H54 (cell line): Measurements from ENCODE around the gene JPH4.

Experiments
- DNase-seq: peaks from one replicate; pipeline ENCODE4 v3.0.0; 2011; ENCODE audit warnings: low spot score, mixed read lengths; ENCODE audit not compliant: insufficient read length
- FAIRE-seq: peaks from 3 replicates; lab custom pipeline; 2011; peaks lifted over from hg19 to GRCh38; lab: Jason Lieb, UNC
- POLR2A ChIP-seq: IDR thresholded peaks from 2 replicates; pipeline ENCODE4 v1.6.1; 2011; ENCODE audit warnings: low read depth, mild to moderate bottlenecking, low read length

The JPH4 gene

GRCh38 chr14:23568600-23569331 lies 9.8 kb downstream of the JPH4 start:
- no peak for TF ChIP-seq POLR2A
- no peak for FAIRE-seq
- DNase-seq = no peak

GRCh38 chr14:23568021-23568599 lies 10.5 kb downstream of the JPH4 start:
- FAIRE-seq = no peak

GRCh38 chr14:23567186-23568020 lies 11.2 kb downstream of the JPH4 start, which contains the start of gene AP1G2:
TSS of gene AP1G2 (minus strand) at chr14:23567791. CDS start at chr14:23567314, 477 bp downstream.
- FAIRE-seq (peak; percentile 38), DNase-seq (no peak)
- TF ChIP-seq POLR2A = no peak

More at GRCh38 chr14:23568021-23568599, 10.5 kb downstream of the JPH4 start:
- TF ChIP-seq POLR2A = no peak
- no peak for DNase-seq

- TF ChIP-seq POLR2A = no peak
- DNase-seq = no peak
- no peak for FAIRE-seq
Measured at GRCh38 chr14:23566778-23567185, 11.8 kb downstream of the JPH4 start.

GRCh38 chr14:23566112-23566777 lies 12.3 kb downstream of the JPH4 start:
- DNase-seq = no peak
- FAIRE-seq = no peak
- TF ChIP-seq POLR2A = no peak

GRCh38 chr14:23565626-23566025 lies 13.0 kb downstream of the JPH4 start:
- no peak for TF ChIP-seq POLR2A
- FAIRE-seq (no peak), DNase-seq (no peak)

- no peak for TF ChIP-seq POLR2A
- DNase-seq (no peak), FAIRE-seq (no peak)
Measured at GRCh38 chr14:23564876-23565275, 13.7 kb downstream of the JPH4 start.

GRCh38 chr14:23564181-23564812 lies 14.3 kb downstream of the JPH4 start:
- TF ChIP-seq POLR2A = no peak
- FAIRE-seq (no peak), DNase-seq (no peak)

- DNase-seq (no peak), FAIRE-seq (no peak)
- no peak for TF ChIP-seq POLR2A
Measured at GRCh38 chr14:23563473-23564180, 15.0 kb downstream of the JPH4 start.

- no peak for TF ChIP-seq POLR2A
- DNase-seq (no peak), FAIRE-seq (no peak)
Measured at GRCh38 chr14:23562822-23563472, 15.6 kb downstream of the JPH4 start.

- no peak for FAIRE-seq
- no peak for TF ChIP-seq POLR2A
- DNase-seq = no peak
Measured at GRCh38 chr14:23561873-23562821, 16.4 kb downstream of the JPH4 start.
